HL-60 (cell line): ENCODE measurements around the gene KMT2C.

Source experiments
- CTCF ChIP-seq: IDR thresholded peaks from one replicate; pipeline ENCODE4 v1.5.1; 2011; ENCODE audit warnings: low read length, control low read depth, inconsistent platforms; ENCODE audit not compliant: insufficient read depth
- GABPA ChIP-seq: IDR thresholded peaks from 2 replicates; pipeline ENCODE4 v1.6.1; 2012; ENCODE audit warnings: low read depth

- TF ChIP-seq CTCF (no peak), GABPA (no peak)
These were observed 330.6 kb downstream of the KMT2C start for GRCh38 chr7:152105205-152105604.
